OCI-LY1 (cell line): ENCODE results near the gene SLC3A2.

Experiments
- CTCF ChIP-seq: fragments of 200-600 bp; sonication (generic), shearing (Covaris generic); IDR thresholded peaks from 2 replicates; pipeline ENCODE4 v1.5.1; 2017; ENCODE audit warnings: mild to moderate bottlenecking, antibody characterized with exemption, low read length, moderate library complexity, mixed read lengths
- EZH2 ChIP-seq: fragments of 200-600 bp; sonication (generic), shearing (Covaris generic); IDR thresholded peaks from 2 replicates; pipeline ENCODE4 v1.8.0; 2017; ENCODE audit warnings: borderline replicate concordance, mixed run types, mild to moderate bottlenecking, antibody characterized with exemption, low read length, moderate library complexity, mixed read lengths

DNA sequence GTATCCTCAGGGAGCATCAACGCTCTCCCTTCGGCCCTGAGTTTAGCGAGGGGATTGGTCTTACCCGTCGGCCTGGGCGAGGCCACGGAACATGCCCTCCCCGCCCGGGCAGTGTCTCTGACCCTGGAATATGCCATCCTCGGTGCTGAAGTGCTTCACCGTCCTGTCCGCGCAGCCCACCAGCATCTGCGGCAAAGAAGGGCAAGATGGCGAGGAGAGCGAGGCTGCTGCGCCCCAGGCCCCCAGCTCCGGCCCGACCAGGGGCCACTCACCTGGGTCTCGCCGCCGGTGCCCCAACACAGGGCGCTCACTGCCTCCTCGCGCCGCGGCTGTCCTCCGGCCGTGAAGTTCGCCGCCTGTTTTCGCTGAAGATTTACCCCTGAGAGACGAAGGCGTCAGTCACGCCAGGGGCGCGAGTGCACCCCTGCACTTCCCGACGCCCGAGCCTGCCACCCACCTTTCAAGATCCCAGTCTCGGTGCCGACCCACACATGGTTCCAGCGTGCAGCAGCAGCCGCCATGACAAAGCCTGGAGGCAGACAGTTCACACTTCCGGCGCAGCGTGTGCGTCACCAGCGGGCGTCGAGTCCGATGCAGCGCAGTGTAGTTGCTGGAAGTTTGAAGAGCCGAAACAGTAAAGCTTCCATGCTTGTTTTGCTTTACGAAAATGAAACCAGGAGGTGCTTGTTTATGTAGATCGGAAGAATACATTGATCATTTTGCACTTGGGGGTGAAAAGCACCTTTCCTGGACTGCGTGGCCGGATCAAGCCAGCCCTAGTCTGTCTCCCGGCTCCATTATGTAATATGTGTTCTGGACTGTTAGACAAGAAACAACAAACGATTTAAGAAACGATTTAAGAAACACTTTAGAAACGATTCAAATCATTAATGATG lies 41.4 kb upstream of the SLC3A2 start, which contains the start of gene WDR74:
- TF ChIP-seq CTCF (no peak), EZH2 (no peak)
